Measurements from ENCODE around the gene TOP3B.

The TOP3B gene

GRCh38 chr22:22009661-22010060, 27.1 kb upstream of the TOP3B start:
- DNase-seq, result no peak
- H3K36me3 ChIP-seq (replicated peaks), result no peaks in the 10 kb centered on the region
- H3K27ac ChIP-seq, result no peak overlapping the region
- in situ Hi-C loops (cut with HindIII; ENCODE audit: low pct_ligation_motif_present, low sequenced_read_pairs), result no loop called here
- H3K27me3 ChIP-seq (replicated peaks), result peaks cover 15% of the 10 kb centered on the region
- TF ChIP-seq CTCF (IDR thresholded peaks at IDR 0.05; ENCODE audit: low read depth, low read length, missing control alignments), result no peak
- no peak overlapping the region for H3K4me3 ChIP-seq (ENCODE audit: low read depth, low read length)

GRCh38 chr22:22006596-22006990, 24.0 kb upstream of the TOP3B start:
- peaks cover 21% of the 10 kb centered on the region for H3K27me3 ChIP-seq (replicated peaks)
- in situ Hi-C loops (cut with HindIII; ENCODE audit: low pct_ligation_motif_present, low sequenced_read_pairs), result no loop called here
- H3K36me3 ChIP-seq (replicated peaks), result no peaks in the 10 kb centered on the region
- no peak overlapping the region for H3K4me3 ChIP-seq (ENCODE audit: low read depth, low read length)
- TF ChIP-seq CTCF (IDR thresholded peaks at IDR 0.05; ENCODE audit: low read depth, low read length, missing control alignments), result no peak
- no peak for DNase-seq
- H3K27ac ChIP-seq, result no peak overlapping the region

GRCh38 chr22:22005945-22006595, 23.5 kb upstream of the TOP3B start:
- H3K27me3 ChIP-seq (replicated peaks), result peaks cover 26% of the 10 kb centered on the region
- no peak overlapping the region for H3K27ac ChIP-seq
- H3K36me3 ChIP-seq (replicated peaks), result no peaks in the 10 kb centered on the region
- no peak overlapping the region for H3K4me3 ChIP-seq (ENCODE audit: low read depth, low read length)
- in situ Hi-C loops (cut with HindIII; ENCODE audit: low pct_ligation_motif_present, low sequenced_read_pairs), result no loop called here
- TF ChIP-seq CTCF (IDR thresholded peaks at IDR 0.05; ENCODE audit: low read depth, low read length, missing control alignments), result no peak
- DNase-seq, result no peak

GRCh38 chr22:22003233-22003632, 20.6 kb upstream of the TOP3B start:
- in situ Hi-C loops (cut with HindIII; ENCODE audit: low pct_ligation_motif_present, low sequenced_read_pairs), result no loop called here

GRCh38 chr22:22002526-22003055, 20.0 kb upstream of the TOP3B start:
- Histone ChIP-seq H3K4me3 (ENCODE audit: low read depth, low read length) (no peak overlapping the region), H3K27ac (no peak overlapping the region), H3K27me3 (replicated peaks) (peaks cover 22% of the 10 kb centered on the region), H3K36me3 (replicated peaks) (no peaks in the 10 kb centered on the region)
- in situ Hi-C loops (cut with HindIII; ENCODE audit: low pct_ligation_motif_present, low sequenced_read_pairs), result no loop called here
- DNase-seq, result no peak
- TF ChIP-seq CTCF (IDR thresholded peaks at IDR 0.05; ENCODE audit: low read depth, low read length, missing control alignments), result no peak

More at GRCh38 chr22:22003233-22003632, 20.6 kb upstream of the TOP3B start:
- no peak for DNase-seq
- H3K27ac ChIP-seq, result no peak overlapping the region
- H3K27me3 ChIP-seq (replicated peaks), result peaks cover 22% of the 10 kb centered on the region
- H3K4me3 ChIP-seq (ENCODE audit: low read depth, low read length), result no peak overlapping the region
- H3K36me3 ChIP-seq (replicated peaks), result no peaks in the 10 kb centered on the region
- no peak for TF ChIP-seq CTCF (IDR thresholded peaks at IDR 0.05; ENCODE audit: low read depth, low read length, missing control alignments)
